ENCODE measurements around the gene PWWP2B. TPM values are rescaled to one million over a fixed set of nuclear protein-coding genes. Genes with fewer than 3 reads are reported as not detected.

The PWWP2B gene
- polyA plus RNA-seq, 6 donors from 2014 or later, result 3.3 to 10.3 (median 6.2) TPM

GRCh38 chr10:132410779-132411532 lies 14.0 kb downstream of the PWWP2B start:
- ATAC-seq (ENCODE audit: low read depth in 2 of 2) (no peak), DNase-seq (no peak)
- no peaks in the 10 kb centered on the region for H3K9me3 Mint-ChIP-seq
- no peaks in the 10 kb centered on the region for H3K27me3 Mint-ChIP-seq
- peak overlapping the region in 1 of 6 donors; percentile 85 for H3K27ac Mint-ChIP-seq
- H3K36me3 Mint-ChIP-seq, result peaks cover 0 to 10% of the 10 kb centered on the region in 2 donors
- peaks cover 36 to 58% (median 45%) of the 10 kb centered on the region in 3 donors for H3K4me1 Mint-ChIP-seq
- H3K4me3 Mint-ChIP-seq, result peak overlapping the region in 3 of 8 donors; percentile 32 to 52 (median 33)

GRCh38 chr10:132411561-132412253 lies 14.7 kb downstream of the PWWP2B start:
- H3K36me3 Mint-ChIP-seq, result peaks cover 0 to 10% of the 10 kb centered on the region in 2 donors
- H3K4me1 Mint-ChIP-seq, result peaks cover 35 to 53% (median 41%) of the 10 kb centered on the region in 3 donors

GRCh38 chr10:132412316-132413192 lies 15.6 kb downstream of the PWWP2B start:
- no peak for ATAC-seq (ENCODE audit: low read depth in 2 of 2)
- peaks cover 0 to 10% of the 10 kb centered on the region in 2 donors for H3K36me3 Mint-ChIP-seq
- H3K27ac Mint-ChIP-seq, result peak overlapping the region in 2 of 6 donors; percentile 49 to 73
- DNase-seq, result no peak
- peaks cover 33 to 45% (median 34%) of the 10 kb centered on the region in 3 donors for H3K4me1 Mint-ChIP-seq
- no peaks in the 10 kb centered on the region for H3K9me3 Mint-ChIP-seq
- peak overlapping the region in 1 of 8 donors; percentile 81 for H3K4me3 Mint-ChIP-seq
- no peaks in the 10 kb centered on the region for H3K27me3 Mint-ChIP-seq

More at GRCh38 chr10:132411561-132412253, 14.7 kb downstream of the PWWP2B start:
- no peaks in the 10 kb centered on the region for H3K27me3 Mint-ChIP-seq
- DNase-seq, result no peak
- peak overlapping the region in 3 of 6 donors; percentile 34 to 85 (median 81) for H3K27ac Mint-ChIP-seq
- H3K9me3 Mint-ChIP-seq, result no peaks in the 10 kb centered on the region
- no peak for ATAC-seq (ENCODE audit: low read depth in 2 of 2)
- H3K4me3 Mint-ChIP-seq, result peak overlapping the region in 5 of 8 donors; percentile 32 to 72 (median 52)

GRCh38 chr10:132413226-132414205 lies 16.5 kb downstream of the PWWP2B start:
- peak overlapping the region in 4 of 6 donors; percentile 46 to 73 (median 61) for H3K27ac Mint-ChIP-seq
- DNase-seq (no peak), ATAC-seq (ENCODE audit: low read depth in 2 of 2) (no peak)
- H3K36me3 Mint-ChIP-seq, result peaks cover 0 to 10% of the 10 kb centered on the region in 2 donors
- H3K4me3 Mint-ChIP-seq, result peak overlapping the region in 1 of 8 donors; percentile 37
- peaks cover 33 to 43% (median 36%) of the 10 kb centered on the region in 3 donors for H3K4me1 Mint-ChIP-seq
- H3K27me3 Mint-ChIP-seq, result no peaks in the 10 kb centered on the region
- H3K9me3 Mint-ChIP-seq, result no peaks in the 10 kb centered on the region

GRCh38 chr10:132414402-132415016 lies 17.5 kb downstream of the PWWP2B start:
- no peak for DNase-seq
- ATAC-seq (ENCODE audit: low read depth in 2 of 2), result no peak
- H3K36me3 Mint-ChIP-seq, result peaks cover 0 to 10% of the 10 kb centered on the region in 2 donors
- H3K4me1 Mint-ChIP-seq, result peaks cover 39 to 50% (median 42%) of the 10 kb centered on the region in 3 donors
- H3K4me3 Mint-ChIP-seq, result peak overlapping the region in 1 of 8 donors; percentile 22
- H3K27ac Mint-ChIP-seq, result peak overlapping the region in 4 of 6 donors; percentile 73 to 100 (median 91)
- no peaks in the 10 kb centered on the region for H3K27me3 Mint-ChIP-seq
- H3K9me3 Mint-ChIP-seq, result no peaks in the 10 kb centered on the region

- Mint-ChIP-seq H3K4me3 (peak overlapping the region in 3 of 8 donors; percentile 22 to 64 (median 54)), H3K4me1 (peaks cover 36 to 52% (median 47%) of the 10 kb centered on the region in 3 donors), H3K9me3 (no peaks in the 10 kb centered on the region), H3K27ac (peak overlapping the region in 5 of 6 donors; percentile 73 to 100 (median 91)), H3K36me3 (peaks cover 0 to 10% of the 10 kb centered on the region in 2 donors), H3K27me3 (no peaks in the 10 kb centered on the region)
- no peak for DNase-seq
- no peak for ATAC-seq (ENCODE audit: low read depth in 2 of 2)
Observed at GRCh38 chr10:132415255-132415654, 18.3 kb downstream of the PWWP2B start.

GRCh38 chr10:132415956-132416355 lies 19.0 kb downstream of the PWWP2B start:
- peaks cover 0 to 10% of the 10 kb centered on the region in 2 donors for H3K36me3 Mint-ChIP-seq
- ATAC-seq (ENCODE audit: low read depth in 2 of 2), result no peak
- peak overlapping the region in 4 of 6 donors; percentile 73 to 100 (median 93) for H3K27ac Mint-ChIP-seq
- no peaks in the 10 kb centered on the region for H3K27me3 Mint-ChIP-seq
- H3K9me3 Mint-ChIP-seq, result no peaks in the 10 kb centered on the region
- no peak for DNase-seq
- peak overlapping the region in 2 of 8 donors; percentile 1 to 12 for H3K4me3 Mint-ChIP-seq
- peaks cover 39 to 56% (median 53%) of the 10 kb centered on the region in 3 donors for H3K4me1 Mint-ChIP-seq

GRCh38 chr10:132416566-132417256 lies 19.7 kb downstream of the PWWP2B start:
- Mint-ChIP-seq H3K27ac (peak overlapping the region in 3 of 6 donors; percentile 94 to 99 (median 97)), H3K9me3 (no peaks in the 10 kb centered on the region), H3K4me1 (peaks cover 39 to 56% (median 50%) of the 10 kb centered on the region in 3 donors), H3K27me3 (no peaks in the 10 kb centered on the region), H3K36me3 (peaks cover 0 to 10% of the 10 kb centered on the region in 2 donors), H3K4me3 (no peak overlapping the region)
- DNase-seq (no peak), ATAC-seq (ENCODE audit: low read depth in 2 of 2) (no peak)

GRCh38 chr10:132417257-132417910 lies 20.4 kb downstream of the PWWP2B start:
- no peaks in the 10 kb centered on the region for H3K9me3 Mint-ChIP-seq
- peaks cover 41 to 57% (median 55%) of the 10 kb centered on the region in 3 donors for H3K4me1 Mint-ChIP-seq
- peak overlapping the region; percentile 94 to 100 (median 98) for H3K27ac Mint-ChIP-seq
- peaks cover 0 to 10% of the 10 kb centered on the region in 2 donors for H3K36me3 Mint-ChIP-seq
- H3K27me3 Mint-ChIP-seq, result no peaks in the 10 kb centered on the region
- DNase-seq (no peak), ATAC-seq (ENCODE audit: low read depth in 2 of 2) (no peak)
- peak overlapping the region; percentile 46 to 87 (median 63) for H3K4me3 Mint-ChIP-seq

GRCh38 chr10:132417957-132418441 lies 21.0 kb downstream of the PWWP2B start:
- H3K36me3 Mint-ChIP-seq, result peaks cover 0 to 10% of the 10 kb centered on the region in 2 donors
- H3K4me1 Mint-ChIP-seq, result peaks cover 47 to 58% (median 55%) of the 10 kb centered on the region in 3 donors
- no peaks in the 10 kb centered on the region for H3K27me3 Mint-ChIP-seq
- peak overlapping the region; percentile 94 to 100 (median 98) for H3K27ac Mint-ChIP-seq
- H3K9me3 Mint-ChIP-seq, result no peaks in the 10 kb centered on the region
- DNase-seq, result peak; percentile 93
- peak overlapping the region; percentile 46 to 87 (median 64) for H3K4me3 Mint-ChIP-seq
- peak; percentile 70 to 71 for ATAC-seq (ENCODE audit: low read depth in 2 of 2)
